NOMO-1 treated with dmso at 0.1 percent for 144 hours (cell line): Measurements from ENCODE around the gene GSTO1.
A peak's percentile ranks its signal among the peaks of the same experiment; 100 is the strongest.
"Not testable (repeated sequence)": the region's sequence is repeated elsewhere in the genome, so short reads cannot be mapped to it uniquely, and the experiment has no call there.

ENCODE experiments used
- DNase-seq: peaks from one replicate; lab custom pipeline; 2025; ENCODE audit not compliant: unreplicated experiment; lab: John Stamatoyannopoulos, UW

Gene GSTO1

DNA sequence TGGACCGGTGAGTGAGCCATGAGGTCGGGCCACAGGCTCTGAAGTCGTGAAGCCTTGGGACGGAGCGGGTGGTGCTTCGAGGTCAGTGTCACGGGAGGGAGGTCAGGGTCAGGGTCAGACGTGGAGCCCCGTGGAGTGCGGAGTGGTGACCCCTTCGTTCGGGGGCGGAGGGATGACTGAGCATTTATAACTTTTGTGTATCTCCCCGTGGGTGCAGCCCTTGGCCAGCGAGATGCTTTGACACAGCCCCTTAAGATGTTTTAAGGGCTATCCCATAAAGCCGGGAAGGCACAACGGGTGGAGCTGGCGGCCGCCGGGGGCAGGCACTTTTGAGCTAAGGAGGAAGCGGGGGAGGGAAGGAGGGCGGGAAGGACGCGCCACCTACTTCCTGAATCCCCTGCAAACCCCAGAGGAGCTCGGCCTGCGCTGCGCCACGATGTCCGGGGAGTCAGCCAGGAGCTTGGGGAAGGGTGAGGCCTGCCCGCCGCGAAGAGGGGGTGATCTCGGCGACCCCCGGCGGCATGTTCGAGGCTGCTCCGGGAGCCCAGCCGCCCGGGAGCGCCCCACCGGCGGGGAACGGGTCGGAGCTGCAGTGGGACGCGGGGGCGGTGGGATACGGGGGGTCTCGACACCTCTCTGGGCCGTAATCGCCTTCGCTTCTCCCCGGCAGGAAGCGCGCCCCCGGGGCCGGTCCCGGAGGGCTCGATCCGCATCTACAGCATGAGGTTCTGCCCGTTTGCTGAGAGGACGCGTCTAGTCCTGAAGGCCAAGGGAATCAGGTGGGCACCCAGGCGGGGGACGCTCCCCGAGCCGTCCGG is at the start of gene GSTO1:
GSTO1 (plus strand) TSS at position 400 of the 818 bp plus-strand sequence; CDS start at position 437, 37 bp downstream.
- DNase-seq: peak; percentile 70

- no peak for DNase-seq
Measured at GRCh38 chr10:104208730-104209129, 46.0 kb upstream of the GSTO1 start.

DNA sequence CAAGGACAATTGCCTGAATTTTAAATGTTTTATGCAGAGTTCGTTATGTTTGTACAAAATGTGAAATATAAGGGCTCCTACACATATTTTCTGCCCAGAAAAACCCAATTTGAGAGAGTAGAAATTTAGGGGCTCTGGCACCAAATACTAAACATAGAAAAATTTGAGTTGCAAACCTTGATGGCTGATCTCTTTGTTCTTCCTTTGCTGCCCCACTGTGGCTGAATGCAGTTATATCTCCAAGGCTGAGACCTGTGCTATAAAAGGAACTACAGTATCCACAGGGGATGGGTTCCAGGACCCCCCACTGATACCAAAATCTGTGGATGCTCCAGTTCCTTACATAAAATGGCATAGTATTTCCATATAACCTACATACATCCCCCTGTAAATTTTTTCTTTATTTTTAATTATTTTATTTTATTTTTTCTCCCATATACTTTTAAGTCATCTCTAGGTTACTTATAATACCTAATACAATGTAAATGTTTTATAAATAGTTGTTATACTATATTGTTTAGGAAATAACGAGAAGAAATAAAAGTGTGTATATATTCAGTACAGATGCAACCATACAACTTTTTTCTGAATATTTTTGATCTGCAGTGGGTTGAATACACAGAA is 45.0 kb upstream of the GSTO1 start:
- DNase-seq: no peak

- no peak for DNase-seq
Measured at GRCh38 chr10:104216631-104217030, 38.1 kb upstream of the GSTO1 start.

DNA sequence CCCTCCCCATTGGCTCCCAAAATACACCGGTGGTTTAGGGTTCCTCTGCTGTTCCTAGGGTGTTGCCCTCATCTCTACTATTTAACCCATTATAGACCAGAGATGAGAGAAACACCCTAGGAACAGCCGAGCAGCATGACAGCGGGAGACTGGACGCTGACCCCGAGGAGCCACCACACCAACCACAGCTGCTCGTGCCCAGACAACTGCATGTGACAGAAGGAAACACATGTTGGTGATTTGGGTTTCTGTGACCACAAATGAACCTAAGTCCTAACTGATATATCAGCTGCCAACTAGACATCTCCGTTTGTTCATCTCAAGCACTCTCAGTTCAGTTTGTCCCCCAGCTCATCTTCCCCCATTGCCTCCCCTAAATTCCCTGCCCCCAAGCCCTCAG is 35.9 kb upstream of the GSTO1 start:
- no peak for DNase-seq

- no peak for DNase-seq
Measured at GRCh38 chr10:104220522-104220921, 34.2 kb upstream of the GSTO1 start.

- no peak for DNase-seq
Measured at GRCh38 chr10:104223304-104223703, 31.4 kb upstream of the GSTO1 start.

GRCh38 chr10:104230490-104230889 is 24.2 kb upstream of the GSTO1 start:
- no peak for DNase-seq

DNA sequence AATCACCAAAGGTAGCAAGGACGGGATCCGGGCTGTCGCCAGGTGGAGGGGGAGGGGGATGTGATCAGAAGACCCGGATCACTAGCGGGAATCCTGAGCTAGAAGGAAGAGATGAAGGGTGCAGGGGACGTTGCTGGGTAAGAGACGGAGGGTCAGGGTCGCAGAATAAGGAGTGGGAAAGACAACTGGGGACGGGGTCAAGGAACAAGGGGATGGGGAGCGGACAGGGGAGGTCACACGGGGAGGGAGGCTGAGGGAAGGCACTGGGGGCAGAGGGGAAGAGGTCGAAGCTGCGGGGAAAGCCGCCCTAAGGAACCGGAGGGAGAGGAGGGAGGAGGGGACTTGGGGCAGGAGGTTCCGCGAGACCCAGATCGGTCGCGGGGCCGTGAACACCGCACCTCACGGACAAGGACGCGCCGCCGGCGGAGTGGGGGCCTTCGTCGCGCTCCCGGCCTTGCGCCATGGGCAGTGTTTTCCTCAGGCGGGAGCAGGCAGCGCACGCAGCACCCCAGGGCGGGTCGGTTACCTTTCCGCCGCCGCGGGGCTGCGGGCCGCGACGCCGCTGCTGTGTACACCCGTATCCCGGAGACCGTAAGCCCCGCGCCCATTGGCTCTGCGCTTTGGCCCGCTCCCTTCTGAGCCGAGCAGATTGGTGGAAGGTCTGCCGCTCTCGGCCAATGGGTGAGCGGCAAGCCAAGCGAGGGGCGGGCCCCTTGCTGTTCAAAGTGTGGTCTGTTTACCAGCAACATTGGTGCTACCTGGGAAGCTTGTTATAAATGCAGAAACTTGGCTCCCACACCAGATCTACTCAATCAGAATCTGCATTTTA is 22.7 kb upstream of the GSTO1 start, which contains the start of gene CFAP43:
CFAP43 (minus strand) TSS at position 581 of the 829 bp plus-strand sequence; CDS start at position 463, 118 bp downstream.
- peak; percentile 94 for DNase-seq

DNA sequence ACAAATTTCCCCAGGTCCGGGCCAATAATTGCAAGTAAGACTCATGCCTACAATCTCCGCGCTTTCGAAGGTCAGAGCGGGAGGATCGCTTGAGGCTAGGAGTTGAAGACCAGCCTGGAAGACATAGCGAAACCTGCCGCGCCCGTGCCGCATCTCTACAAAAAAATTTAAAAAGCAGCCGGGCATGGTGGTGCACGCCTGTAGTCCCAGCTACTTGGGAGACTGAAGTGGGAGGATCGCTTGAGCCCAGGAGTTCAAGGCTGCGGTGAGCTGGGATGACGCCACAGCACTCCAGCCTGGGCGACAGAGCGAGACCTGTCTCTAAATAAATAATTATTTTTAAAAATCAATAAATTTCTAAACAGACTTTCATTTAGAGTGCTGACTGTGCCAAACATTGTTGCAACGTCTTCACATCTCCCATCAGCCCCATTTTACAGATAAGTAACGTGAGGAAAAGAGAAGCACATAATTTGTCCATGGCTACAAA is 22.0 kb upstream of the GSTO1 start:
- no peak for DNase-seq

GRCh38 chr10:104233817-104234216 is 20.9 kb upstream of the GSTO1 start:
- no peak for DNase-seq

GRCh38 chr10:104234934-104235333 is 19.8 kb upstream of the GSTO1 start:
- DNase-seq: no peak

- no peak for DNase-seq
Measured at GRCh38 chr10:104235801-104236200, 18.9 kb upstream of the GSTO1 start.

DNA sequence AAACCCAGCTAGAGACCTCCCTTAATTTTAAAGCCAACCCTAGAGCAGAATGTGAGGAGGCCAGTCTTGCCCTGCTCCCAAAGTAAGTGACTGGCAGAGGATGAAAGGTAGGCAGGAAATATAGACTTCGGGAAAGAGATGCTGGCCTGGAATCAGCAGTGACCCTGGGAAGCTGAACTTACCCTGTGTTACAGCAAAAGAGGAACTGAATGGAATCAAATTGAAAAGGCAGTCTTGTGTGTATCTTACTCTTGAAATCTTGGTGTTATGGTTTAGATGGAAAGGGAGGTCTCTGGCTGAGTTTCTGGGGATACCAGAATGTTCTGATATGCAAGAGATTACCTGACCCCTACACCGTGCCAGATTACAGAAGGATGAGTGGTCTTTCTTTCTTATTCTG is 14.6 kb upstream of the GSTO1 start:
- DNase-seq: no peak

- DNase-seq: no peak
Measured at GRCh38 chr10:104242545-104242944, 12.1 kb upstream of the GSTO1 start.

- DNase-seq: not testable (repeated sequence)
Measured at GRCh38 chr10:104243009-104243408, 11.7 kb upstream of the GSTO1 start.

DNA sequence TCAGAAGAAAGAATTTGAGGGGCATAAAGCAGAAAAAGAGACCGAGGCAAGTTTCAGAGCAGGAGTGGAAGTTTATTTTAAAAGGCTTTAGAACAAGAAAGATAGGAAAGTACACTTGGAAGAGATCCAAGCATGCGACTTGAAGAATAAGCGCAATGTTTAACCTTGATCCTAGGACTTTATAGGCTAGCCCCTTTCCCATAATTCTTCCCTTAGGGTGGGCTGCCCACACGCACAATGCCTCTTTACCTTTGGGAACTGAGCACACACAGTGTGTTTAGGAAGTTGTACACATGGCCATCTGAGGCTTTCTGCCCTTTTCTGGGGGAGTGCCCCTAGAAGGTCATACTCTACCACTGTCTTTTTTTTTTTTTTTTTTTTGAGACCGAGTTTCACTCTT is 11.2 kb upstream of the GSTO1 start:
- DNase-seq: no peak

DNA sequence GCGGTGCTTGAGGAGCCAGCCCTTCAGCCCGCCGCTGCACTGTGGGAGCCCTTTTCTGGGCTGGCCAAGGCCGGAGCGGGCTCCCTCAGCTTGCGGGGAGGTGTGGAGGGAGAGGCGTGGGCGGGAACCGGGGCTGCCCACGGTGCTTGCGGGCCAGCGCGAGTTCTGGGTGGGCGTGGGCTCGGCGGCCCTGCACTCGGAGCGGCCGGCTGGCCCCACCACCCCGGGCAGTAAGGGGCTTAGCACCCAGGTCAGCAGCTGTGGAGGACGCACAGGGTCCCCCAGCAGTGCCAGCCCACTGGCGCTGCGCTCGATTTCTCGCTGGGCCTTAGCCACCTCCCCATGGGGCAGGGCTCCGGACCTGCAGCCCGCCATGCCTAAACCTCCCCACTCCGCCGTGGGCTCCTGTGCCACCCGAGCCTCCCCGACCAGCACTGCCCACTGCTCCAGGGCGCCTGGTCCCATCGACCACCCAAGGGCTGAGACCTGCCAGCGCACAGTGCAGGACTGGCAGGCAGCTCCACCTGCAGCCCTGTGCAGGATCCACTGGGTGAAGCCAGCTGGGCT is 9.5 kb upstream of the GSTO1 start:
- DNase-seq: no peak

GRCh38 chr10:104246976-104247375 is 7.7 kb upstream of the GSTO1 start:
- DNase-seq: no peak

- DNase-seq: no peak
Measured at GRCh38 chr10:104247513-104248146, 7.1 kb upstream of the GSTO1 start.

DNA sequence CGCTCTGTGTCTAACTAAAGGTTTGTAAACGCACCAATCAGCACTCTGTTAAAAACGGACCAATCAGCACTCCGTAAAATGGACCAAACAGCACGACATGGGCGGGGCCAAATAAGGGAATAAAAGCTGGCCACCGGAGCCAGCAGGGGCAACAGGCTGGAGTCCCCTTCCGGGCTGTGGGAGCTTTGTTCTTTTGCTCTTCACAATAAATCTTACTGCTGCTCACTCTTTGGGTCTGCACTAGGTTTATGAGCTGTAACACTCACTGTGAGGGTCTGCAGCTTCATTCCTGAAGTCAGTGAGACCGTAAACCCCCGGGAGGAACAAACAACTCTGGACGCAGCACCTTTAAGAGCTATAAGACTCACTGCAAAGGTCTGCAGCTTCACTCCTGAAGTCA is 5.8 kb upstream of the GSTO1 start:
- DNase-seq: not testable (repeated sequence)
